Activated CD8-positive, alpha-beta memory T cell treated with anti-CD3 and anti-CD28 coated beads, Interleukin-2, amount 50 U/mL, for 24 hours (primary cell): Measurements from ENCODE around the gene LRRC8C.
"Not testable (repeated sequence)": the region's sequence is repeated elsewhere in the genome, so short reads cannot be mapped to it uniquely, and the experiment has no call there.

Experiments used
- DNase-seq: peaks from one replicate; pipeline ENCODE4 v3.0.0-alpha.2; 2020; ENCODE audit errors: extremely low read depth

LRRC8C gene

GRCh38 chr1:89632657-89633247, at the start of gene LRRC8C:
Gene LRRC8C, plus strand, starts transcription at chr1:89633120. Its CDS starts 53,354 bp downstream, at chr1:89686474.
- DNase-seq, result peak; percentile 68

GRCh38 chr1:89584211-89584610, 48.7 kb upstream of the LRRC8C start:
- no peak for DNase-seq

- no peak for DNase-seq
Measured at GRCh38 chr1:89584781-89585180, 48.1 kb upstream of the LRRC8C start.

- DNase-seq, result no peak
Measured at GRCh38 chr1:89587729-89588161, 45.2 kb upstream of the LRRC8C start.

GRCh38 chr1:89588480-89588879, 44.4 kb upstream of the LRRC8C start:
- no peak for DNase-seq

- no peak for DNase-seq
Measured at GRCh38 chr1:89589515-89589914, 43.4 kb upstream of the LRRC8C start.

GRCh38 chr1:89590341-89591080, 42.4 kb upstream of the LRRC8C start:
- DNase-seq, result no peak

GRCh38 chr1:89592861-89593302, 40.0 kb upstream of the LRRC8C start:
- not testable (repeated sequence) for DNase-seq

- no peak for DNase-seq
Measured at GRCh38 chr1:89594096-89594740, 38.7 kb upstream of the LRRC8C start.

GRCh38 chr1:89596698-89597097, 36.2 kb upstream of the LRRC8C start:
- no peak for DNase-seq

- DNase-seq, result no peak
Measured at GRCh38 chr1:89598450-89599331, 34.2 kb upstream of the LRRC8C start.

- DNase-seq, result no peak
Measured at GRCh38 chr1:89599332-89599630, 33.6 kb upstream of the LRRC8C start.

GRCh38 chr1:89600451-89601224, 32.3 kb upstream of the LRRC8C start:
- no peak for DNase-seq

- DNase-seq, result no peak
Measured at GRCh38 chr1:89602871-89603404, 30.0 kb upstream of the LRRC8C start.

- DNase-seq, result no peak
Measured at GRCh38 chr1:89603651-89604413, 29.1 kb upstream of the LRRC8C start.

- DNase-seq, result no peak
Measured at GRCh38 chr1:89604414-89604735, 28.5 kb upstream of the LRRC8C start.

- DNase-seq, result no peak
Measured at GRCh38 chr1:89605692-89606091, 27.2 kb upstream of the LRRC8C start.

GRCh38 chr1:89606227-89606980, 26.5 kb upstream of the LRRC8C start:
- DNase-seq, result no peak

GRCh38 chr1:89607156-89607555, 25.8 kb upstream of the LRRC8C start:
- no peak for DNase-seq
